ENCODE data around the gene FN3K. TPM values are rescaled to one million over a fixed set of nuclear protein-coding genes. Genes with fewer than 3 reads are reported as not detected.

Gene FN3K
- total and polyA plus RNA-seq, 2 of the 13 experiments (the other 11 are each of a cell fraction or from before 2014, with no cell fraction given), result 3.5 to 12.2 TPM

DNA sequence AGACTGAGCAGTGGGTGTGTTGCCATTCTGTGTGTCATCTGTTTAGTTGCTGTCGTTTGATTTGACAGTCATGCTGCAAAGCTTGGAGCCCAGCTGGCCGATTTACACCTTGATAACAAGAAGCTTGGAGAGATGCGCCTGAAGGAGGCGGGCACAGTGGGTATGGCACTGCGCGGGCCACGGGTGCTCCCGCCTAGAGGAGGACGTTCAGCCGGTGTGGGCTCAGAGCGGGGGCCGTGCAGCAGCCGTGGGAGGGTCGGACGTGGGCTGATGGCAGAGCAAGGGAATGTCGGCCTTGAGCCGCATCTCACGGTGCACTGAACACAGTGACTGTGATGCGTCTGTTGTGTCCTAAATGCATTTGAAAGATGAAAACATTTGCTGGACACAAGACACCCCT lies 15.2 kb upstream of the FN3K start (continued):
- TF ChIP-seq, protein P1, sequence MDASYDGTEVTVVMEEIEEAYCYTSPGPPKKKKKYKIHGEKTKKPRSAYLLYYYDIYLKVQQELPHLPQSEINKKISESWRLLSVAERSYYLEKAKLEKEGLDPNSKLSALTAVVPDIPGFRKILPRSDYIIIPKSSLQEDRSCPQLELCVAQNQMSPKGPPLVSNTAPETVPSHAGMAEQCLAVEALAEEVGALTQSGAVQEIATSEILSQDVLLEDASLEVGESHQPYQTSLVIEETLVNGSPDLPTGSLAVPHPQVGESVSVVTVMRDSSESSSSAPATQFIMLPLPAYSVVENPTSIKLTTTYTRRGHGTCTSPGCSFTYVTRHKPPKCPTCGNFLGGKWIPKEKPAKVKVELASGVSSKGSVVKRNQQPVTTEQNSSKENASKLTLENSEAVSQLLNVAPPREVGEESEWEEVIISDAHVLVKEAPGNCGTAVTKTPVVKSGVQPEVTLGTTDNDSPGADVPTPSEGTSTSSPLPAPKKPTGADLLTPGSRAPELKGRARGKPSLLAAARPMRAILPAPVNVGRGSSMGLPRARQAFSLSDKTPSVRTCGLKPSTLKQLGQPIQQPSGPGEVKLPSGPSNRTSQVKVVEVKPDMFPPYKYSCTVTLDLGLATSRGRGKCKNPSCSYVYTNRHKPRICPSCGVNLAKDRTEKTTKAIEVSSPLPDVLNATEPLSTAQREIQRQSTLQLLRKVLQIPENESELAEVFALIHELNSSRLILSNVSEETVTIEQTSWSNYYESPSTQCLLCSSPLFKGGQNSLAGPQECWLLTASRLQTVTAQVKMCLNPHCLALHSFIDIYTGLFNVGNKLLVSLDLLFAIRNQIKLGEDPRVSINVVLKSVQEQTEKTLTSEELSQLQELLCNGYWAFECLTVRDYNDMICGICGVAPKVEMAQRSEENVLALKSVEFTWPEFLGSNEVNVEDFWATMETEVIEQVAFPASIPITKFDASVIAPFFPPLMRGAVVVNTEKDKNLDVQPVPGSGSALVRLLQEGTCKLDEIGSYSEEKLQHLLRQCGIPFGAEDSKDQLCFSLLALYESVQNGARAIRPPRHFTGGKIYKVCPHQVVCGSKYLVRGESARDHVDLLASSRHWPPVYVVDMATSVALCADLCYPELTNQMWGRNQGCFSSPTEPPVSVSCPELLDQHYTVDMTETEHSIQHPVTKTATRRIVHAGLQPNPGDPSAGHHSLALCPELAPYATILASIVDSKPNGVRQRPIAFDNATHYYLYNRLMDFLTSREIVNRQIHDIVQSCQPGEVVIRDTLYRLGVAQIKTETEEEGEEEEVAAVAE (CRISPR knock-in tag; IDR thresholded peaks at IDR 0.05; ENCODE audit: borderline replicate concordance), result no peak

DNA sequence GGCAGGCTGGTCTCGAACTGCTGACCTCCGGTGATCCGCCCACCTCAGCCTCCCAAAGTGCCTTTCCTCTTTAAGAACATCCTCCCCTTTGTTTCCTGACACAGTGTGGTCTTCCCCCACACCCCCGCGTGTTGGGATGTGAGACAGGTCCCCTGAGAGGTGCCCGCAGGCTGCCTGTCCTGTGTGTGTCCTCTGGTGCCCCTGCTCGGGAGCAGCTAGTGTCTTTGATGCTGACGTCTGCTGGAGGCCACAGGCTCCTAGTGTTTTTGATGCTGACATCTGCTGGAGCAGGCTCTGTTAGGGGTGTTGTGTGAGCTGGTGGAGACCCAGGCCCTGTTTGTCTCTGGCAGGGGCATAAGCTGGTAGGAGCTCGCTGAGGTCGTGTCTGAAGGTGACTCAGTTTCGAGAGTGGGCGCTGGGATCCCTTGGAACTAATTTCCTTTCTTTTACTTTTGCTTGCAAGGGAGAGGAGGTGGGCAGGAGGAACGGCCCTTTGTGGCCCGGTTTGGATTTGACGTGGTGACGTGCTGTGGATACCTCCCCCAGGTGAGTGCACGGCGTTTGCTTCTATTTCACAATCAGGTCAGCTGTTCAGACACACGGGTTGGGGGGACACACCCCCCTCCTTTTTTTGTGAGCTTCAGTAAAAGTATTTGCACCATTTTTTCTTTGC lies 12.9 kb upstream of the FN3K start:
- Histone ChIP-seq H3K79me2 (ENCODE audit: insufficient read depth, low read length) (peaks cover 7% of the 10 kb centered on the region), H3K9ac (ENCODE audit: insufficient read depth, low read depth, low read length) (no peak overlapping the region), H3K4me2 (ENCODE audit: low read depth, low read length) (no peak overlapping the region), H2AFZ (ENCODE audit: low read length) (no peak overlapping the region), H3K9me3 (ENCODE audit: low read length) (no peaks in the 10 kb centered on the region), H3K36me3 (replicated peaks in 1 of 2; ENCODE audit: control insufficient read depth in 1 of 2, insufficient read depth in 2 of 2, low read length in 2 of 2) (peaks cover 17 to 51% of the 10 kb centered on the region in 2 experiments), H3K4me3 (replicated peaks in 1 of 3; ENCODE audit: insufficient read depth in 1 of 3, low read depth in 2 of 3, low read length in 3 of 3) (no peak overlapping the region), H4K20me1 (ENCODE audit: insufficient read depth, low read length) (no peaks in the 10 kb centered on the region), H3K27me3 (ENCODE audit: control insufficient read depth in 1 of 2, insufficient read depth in 2 of 2, low read length in 2 of 2) (no peaks in the 10 kb centered on the region), H3K4me1 (ENCODE audit: insufficient read depth, low read length) (peaks cover 9% of the 10 kb centered on the region), H3K27ac (ENCODE audit: extremely low read length, insufficient read depth, low read length) (no peak overlapping the region)
- no peak for ATAC-seq
- 93% methylated on average over 19 of the region's 19 CpGs for WGBS (ENCODE audit: low lambda C conversion rate)
- CTCF ChIA-PET (ENCODE audit: low intra/inter-chr PET ratio, low total read pairs), result no interaction called here
- TF ChIP-seq KMT2A (CRISPR knock-in tag; IDR thresholded peaks at IDR 0.05), result no peak
- TF ChIP-seq CEBPB (IDR thresholded peaks at IDR 0.05; ENCODE audit: borderline replicate concordance, low read depth, low read length), result peak; percentile 37; the same call in 1 of the 2 replicates
- no peak for DNase-seq (ENCODE audit: low spot score)
- no peak for FAIRE-seq
- no TSS peak for BruUV-seq (replicated peaks)
- intact Hi-C loops (cut with micrococcal nuclease; ENCODE audit: unreplicated experiment) (no loop called here), in situ Hi-C loops (cut with HindIII; ENCODE audit: extremely low pct_ligation_motif_present, low pct_unique_long_range_greater_than_20kb) (no loop called here)
- POLR2A ChIA-PET, result no interaction called here
